Thymus (tissue), 2 donors: ENCODE data around the gene SETD9. TPM values are rescaled to one million over a fixed set of nuclear protein-coding genes. Genes with fewer than 3 reads are reported as not detected.

Experiments
- polyA plus RNA-seq: library from polyadenylated mRNA; stranded (reverse); fragments of 200-250 nt; gene quantifications from one replicate; pipeline ENCODE4 v1.2.3, GENCODE V29; 2013
- total RNA-seq: library from RNA; stranded (reverse); fragments of 120-200 nt; gene quantifications from one replicate; pipeline ENCODE4 v1.2.4, GENCODE V29; 2013
- donor health status: healthy.

Gene SETD9
- total and polyA plus RNA-seq, 2 donors = 4.8 to 7.3 TPM

Other genes starting within 250 kb of the SETD9 start
- 22.2 TPM for gene MAP3K1, start 94.0 kb upstream of the SETD9 start, total RNA-seq
- 18.6 TPM for gene MAP3K1, start 94.0 kb upstream of the SETD9 start, polyA plus RNA-seq
- gene MIER3, start 42.5 kb downstream of the SETD9 start, total RNA-seq = 26.3 TPM
- gene MIER3, start 42.5 kb downstream of the SETD9 start, polyA plus RNA-seq = 13.6 TPM